ENCODE measurements around the gene SMPX. TPM values are rescaled to one million over a fixed set of nuclear protein-coding genes. Genes with fewer than 3 reads are reported as not detected.
"Not testable (repeated sequence)": the region's sequence is repeated elsewhere in the genome, so short reads cannot be mapped to it uniquely, and the experiment has no call there.

SMPX gene
- total RNA-seq: not detected in 2 replicates

DNA sequence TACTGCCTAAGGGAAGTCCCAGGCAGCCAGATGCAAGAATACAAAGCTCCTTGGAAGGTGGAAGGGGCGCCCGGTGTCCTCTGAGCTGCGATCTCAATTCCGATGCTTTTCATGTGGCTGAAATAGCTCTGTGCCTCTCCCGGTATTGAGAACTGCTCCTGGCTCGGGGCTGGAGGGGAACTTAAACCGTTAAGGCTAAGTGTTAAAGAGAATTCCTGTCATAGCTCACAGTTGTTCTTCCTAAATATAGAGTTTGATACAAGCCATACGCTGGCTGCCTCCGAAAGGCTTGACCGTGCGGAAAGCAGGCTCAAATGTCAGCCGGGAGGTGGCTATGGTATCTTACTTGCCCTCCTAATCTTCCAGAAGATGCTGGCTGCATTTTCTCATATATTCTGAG is at the start of gene SMPX:
Gene SMPX (minus strand): TSS at position 157 of the 400 bp plus-strand sequence. CDS start 3,826 bp downstream, outside the sequence.
- DNase-seq (ENCODE audit: extremely low read depth, low read depth, low spot score): no peak

DNA sequence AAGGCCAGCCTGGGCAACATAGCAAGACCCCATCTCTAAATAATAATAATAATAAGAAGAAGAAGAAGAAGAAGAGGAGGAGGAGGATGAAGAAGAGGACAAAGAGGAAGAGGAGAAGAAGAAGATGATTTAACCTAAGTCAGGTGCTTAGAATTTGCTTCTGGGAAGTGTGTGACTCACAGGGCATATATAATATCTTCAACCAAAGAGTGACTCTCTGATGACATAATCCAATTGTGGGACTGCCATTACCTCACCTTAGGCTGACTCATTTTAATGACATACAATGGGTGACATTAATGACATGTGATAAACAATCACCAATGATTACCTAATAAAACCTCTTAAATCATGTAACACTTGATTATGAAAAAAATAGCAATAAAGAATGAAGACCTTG is 48.8 kb upstream of the SMPX start:
- no peak for DNase-seq (ENCODE audit: extremely low read depth, low read depth, low spot score)

DNA sequence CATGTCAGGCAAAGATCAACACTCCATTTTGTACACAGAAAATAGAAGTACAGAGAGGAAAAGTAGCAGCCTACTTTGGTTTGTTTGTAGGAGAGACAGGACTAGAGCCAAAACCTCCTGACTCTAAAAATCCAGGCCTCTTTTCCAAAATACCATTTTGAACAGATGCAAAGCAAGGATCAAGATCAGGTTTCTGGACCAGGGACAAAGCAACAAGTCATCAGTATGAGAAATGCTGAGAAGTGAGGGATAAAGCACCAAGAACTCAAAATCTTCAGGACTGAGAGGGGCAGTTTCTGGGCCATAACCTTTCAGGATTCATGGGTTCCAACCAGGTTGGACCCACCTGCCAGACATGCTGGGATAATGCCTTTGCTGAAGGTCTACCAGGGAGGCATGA is 44.9 kb upstream of the SMPX start:
- no peak for DNase-seq (ENCODE audit: extremely low read depth, low read depth, low spot score)

DNA sequence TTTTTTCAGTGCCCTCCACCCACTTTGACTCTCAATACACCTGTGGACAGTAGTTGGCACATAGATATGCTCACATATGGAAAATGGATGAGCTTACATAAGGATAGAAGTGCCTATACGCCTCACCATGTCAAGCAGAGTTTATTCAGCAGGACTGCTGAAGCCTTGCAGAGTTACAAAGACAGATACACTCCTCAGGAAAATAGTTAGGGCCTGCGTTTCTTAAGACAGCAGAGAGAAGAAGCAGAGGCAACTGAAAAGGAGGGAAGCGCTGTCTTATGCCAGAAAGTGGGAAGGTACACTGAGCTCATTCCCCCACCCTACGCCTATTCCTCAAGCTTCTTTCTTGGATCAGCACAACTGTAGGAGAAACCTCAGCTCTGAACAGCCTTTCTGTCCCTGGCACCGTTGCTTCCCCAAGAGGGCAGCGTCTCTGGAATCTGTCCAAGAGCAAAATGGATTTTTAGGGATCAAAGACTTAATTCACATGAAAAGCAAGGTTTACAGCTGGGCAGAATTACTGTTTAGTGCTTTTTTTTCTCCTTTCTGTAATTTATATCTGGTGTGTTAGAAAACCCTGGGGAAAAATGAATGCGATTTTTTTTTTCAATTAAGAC is 44.2 kb upstream of the SMPX start:
- no peak for DNase-seq (ENCODE audit: extremely low read depth, low read depth, low spot score)

DNA sequence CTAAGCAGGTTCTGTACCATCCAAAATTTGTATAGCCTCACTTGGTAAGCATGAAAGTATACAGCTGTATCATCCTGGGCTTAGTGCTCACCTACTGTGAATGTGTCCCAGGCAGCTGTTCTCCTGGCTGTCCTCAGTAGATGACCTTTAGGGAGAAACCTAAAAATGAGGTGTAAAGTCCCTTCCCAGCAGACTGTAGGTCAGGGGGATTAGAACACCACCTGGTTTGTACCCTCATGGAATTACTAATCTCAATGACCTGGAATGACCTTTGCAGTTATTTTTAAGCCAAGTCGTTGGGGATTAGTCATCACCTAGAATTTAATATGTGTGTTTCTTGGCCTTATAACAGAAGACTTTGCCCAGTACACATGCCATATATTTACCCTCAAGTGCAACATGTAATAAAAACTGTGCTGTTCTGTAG is 42.4 kb upstream of the SMPX start:
- no peak for DNase-seq (ENCODE audit: extremely low read depth, low read depth, low spot score)

DNA sequence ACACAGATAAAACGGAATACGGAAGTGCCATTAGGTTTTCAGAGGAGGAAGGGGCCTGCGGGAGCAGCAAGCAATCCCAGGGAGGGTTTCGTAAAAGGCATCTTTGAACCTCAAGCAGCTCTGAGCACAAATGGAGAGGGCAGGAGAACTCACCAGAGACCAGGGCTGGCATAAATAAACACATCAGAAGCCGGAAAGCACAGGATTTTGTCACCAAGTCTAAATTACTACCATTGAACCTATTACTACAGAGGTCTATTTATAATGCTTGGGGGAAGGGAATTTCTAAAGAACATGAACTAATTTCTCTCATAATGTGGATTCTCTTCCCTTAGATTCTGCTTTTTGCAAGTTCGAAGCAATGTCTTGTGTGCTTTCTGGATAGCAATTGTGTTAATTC is 41.9 kb upstream of the SMPX start:
- DNase-seq (ENCODE audit: extremely low read depth, low read depth, low spot score): no peak

DNA sequence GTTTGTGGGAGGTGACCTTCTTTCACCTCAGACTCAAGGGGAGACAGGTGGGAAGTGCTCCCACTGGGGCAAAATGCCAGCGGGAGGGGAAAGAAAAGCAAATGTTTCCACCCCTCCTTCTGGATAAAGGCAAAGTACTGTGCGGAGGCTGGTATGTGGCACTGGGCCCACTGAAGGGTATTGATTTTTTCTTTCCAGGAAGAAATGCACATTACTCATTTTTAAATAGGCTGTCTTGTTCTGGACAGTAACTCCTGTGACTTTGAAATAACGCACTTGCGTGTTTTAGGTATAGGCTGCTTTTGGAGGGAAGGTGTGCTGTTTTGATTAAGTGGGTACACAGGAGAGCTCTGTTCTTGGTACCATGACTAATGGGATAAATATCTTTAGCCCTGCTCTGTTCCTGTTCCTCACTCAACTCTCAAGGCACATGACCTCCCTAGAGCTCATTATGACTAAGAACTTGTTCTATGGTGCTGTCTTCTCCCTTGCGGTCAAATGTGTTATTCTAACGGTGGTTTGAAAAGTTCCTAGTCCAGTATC is 40.8 kb upstream of the SMPX start:
- DNase-seq (ENCODE audit: extremely low read depth, low read depth, low spot score): no peak

DNA sequence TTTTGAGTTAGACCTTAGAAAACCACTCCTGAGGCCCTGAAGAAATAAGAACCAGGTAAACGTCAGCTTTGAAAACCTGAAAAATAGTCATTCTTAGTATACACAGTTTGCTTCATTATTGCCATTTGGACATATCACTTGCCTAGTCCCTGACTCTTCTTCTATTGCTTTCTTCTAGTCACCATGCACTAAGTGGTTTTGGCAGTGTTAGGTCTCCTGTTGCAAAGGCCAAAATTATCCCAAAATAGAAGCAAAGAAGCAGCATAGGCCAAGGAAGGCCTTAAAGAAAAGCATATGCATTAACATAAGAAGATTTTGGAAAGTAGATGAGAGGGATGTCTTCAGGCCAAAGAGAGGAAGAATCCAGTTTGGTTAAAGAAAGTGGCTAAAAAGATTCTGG is 24.1 kb upstream of the SMPX start:
- DNase-seq (ENCODE audit: extremely low read depth, low read depth, low spot score): no peak

DNA sequence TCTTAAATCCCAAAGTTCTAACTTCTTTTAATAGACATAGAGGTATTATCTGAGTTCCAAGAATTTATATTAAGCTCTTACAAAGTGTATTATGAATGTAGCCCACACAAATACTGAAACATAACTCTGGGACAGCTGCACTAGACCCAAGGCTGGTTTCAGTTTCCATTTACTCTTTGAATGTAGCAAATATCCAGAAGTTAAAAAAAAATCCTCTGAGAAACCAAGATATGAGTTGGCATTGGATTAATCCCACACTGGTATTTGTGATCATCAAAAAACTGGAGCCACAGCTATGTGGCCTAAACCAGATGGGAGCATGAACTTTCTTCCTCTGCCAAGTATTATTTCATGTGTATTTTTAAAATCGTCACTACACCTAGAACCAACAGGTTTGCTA is 23.6 kb upstream of the SMPX start:
- DNase-seq (ENCODE audit: extremely low read depth, low read depth, low spot score): no peak

DNA sequence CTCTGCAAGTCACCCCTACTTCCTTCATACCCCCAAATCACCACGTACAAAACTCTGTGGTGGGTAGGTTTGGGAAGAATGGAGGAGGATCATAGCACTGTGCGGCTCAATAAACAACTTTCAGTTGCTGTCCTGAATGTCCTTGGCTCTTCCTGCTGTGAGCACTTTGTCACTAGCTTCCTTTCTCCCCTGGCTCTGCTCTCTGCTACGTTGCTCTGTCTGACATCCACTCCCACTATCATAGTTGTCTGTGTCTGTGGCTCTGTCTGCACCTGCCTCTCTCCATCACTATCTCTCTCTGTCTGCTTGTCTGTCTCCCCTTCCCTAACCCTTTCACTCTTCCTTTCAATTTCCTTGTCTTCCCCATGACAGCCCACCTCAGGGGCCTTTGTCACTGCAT is 21.2 kb upstream of the SMPX start:
- DNase-seq (ENCODE audit: extremely low read depth, low read depth, low spot score): no peak

DNA sequence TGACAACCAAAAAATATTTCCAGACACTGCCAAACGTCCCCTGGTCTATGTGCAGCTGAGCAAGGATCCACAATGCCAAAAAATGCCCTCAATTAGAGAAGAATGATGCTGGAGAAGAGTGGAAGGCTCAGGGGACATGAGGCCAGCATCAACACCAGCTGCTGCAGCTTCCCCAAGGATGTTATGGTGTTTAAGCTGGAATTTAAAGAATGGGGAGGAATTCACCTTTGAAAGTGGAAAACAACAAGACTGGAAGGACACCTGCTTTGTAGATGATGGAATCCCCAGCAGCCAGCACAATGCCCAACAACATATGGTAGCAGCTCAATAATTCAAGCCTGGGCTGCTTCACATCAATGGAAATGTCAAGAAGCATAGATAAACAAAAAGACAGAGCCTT is 20.3 kb upstream of the SMPX start:
- no peak for DNase-seq (ENCODE audit: extremely low read depth, low read depth, low spot score)

DNA sequence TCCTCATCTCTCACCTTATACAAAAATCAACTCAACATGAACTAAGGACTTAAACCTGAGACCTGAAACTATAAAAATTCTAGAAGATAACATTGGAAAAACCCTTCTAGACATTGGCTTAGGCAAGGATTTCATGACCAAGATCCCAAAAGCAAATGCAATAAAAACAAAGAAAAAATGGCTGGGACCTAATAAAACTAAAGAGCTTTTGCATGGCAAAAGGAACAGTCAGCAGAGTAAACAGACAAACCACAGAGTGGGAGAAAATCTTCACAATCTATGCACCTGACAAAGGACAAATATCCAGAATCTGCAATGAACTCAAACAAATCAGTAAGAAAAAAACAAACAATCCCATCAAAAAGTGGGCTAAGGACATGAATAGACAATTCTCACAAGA is 17.2 kb upstream of the SMPX start:
- not testable (repeated sequence) for DNase-seq (ENCODE audit: extremely low read depth, low read depth, low spot score)

DNA sequence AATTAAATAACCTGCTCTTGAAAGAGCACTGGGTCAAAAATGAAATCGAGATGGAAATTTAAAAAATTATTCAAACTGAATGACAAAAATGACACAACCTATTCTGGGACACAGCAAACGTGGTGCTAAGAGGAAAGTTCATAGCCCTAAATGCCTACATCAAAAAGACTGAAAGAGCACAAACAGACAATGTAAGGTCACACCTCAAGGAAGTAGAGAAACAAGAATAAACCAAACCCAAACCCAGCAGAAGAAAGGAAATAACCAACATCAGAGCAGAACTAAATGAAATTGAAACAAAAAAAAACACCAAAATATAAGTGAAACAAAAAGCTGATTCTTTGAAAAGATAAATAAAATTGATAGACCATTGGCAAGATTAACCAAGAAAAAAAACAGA is 15.1 kb upstream of the SMPX start:
- DNase-seq (ENCODE audit: extremely low read depth, low read depth, low spot score): not testable (repeated sequence)

DNA sequence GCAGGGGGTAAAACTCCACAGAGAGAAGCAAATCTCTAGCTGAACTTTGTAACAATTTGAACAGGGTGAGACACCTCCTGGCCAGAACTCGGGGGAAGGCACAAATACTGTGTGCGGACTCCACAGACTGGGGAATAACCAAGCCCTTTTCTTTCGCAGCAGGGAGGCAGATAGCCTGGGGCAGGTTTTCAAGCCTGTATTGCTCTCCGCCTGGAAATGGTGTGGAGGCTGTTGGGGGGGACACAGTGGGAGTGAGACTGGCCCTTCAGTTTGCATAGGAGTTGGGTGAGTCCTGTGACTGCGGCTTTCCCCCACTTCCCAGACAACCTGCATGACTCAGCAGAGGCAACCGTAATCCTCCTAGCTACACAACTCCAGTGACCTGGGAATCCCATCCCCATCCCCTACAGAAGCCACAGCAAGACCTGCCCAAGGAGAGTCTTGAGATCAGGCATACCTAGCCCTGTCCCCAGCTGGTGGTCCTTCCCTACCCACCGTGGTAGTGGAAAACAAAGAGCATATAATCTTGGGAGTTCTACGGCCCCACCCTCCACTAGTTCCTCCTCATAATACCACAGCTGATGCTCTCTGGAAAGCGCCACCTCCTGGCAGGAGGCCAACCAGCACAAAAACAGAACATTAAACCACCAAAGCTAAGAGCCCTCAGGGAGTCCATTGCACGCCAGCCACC is 12.9 kb upstream of the SMPX start:
- DNase-seq (ENCODE audit: extremely low read depth, low read depth, low spot score): no peak

DNA sequence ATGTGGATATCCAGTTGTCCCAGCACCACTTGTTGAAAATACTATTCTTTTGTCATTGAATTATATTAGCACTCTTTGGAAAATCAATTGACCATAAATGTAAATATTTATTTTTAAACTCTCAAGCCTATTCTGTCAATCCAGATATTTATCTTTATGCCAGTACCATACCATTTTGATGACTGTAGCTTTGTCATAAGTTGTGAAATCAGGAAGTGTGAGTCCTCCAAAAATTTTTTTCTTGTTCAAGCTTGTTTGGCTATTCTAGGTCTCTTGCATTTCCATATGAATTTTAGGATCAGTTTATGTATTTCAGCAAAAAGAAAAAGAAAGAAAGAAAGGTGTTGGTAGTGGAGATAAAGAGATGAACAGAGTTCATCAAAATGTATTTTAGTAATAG is 8.2 kb upstream of the SMPX start:
- DNase-seq (ENCODE audit: extremely low read depth, low read depth, low spot score): no peak

DNA sequence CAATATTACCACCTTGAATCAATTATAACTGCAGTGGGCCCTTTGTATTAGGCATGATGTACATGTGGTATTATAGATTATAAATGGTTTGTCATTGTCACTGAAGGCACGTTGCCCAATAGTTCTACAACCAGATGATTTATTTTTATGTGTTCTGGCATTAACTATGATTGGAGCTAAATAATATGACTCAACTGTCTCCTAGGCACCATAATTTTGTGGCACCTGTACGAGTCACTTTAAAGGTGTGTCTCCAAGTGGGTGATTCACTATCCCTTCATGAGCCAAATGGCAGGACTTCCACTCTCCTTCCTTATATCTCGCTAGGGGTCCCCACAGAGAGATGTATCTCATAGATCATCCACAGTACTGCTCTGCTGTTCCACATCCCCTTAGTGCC is 6.1 kb upstream of the SMPX start:
- DNase-seq (ENCODE audit: extremely low read depth, low read depth, low spot score): no peak

DNA sequence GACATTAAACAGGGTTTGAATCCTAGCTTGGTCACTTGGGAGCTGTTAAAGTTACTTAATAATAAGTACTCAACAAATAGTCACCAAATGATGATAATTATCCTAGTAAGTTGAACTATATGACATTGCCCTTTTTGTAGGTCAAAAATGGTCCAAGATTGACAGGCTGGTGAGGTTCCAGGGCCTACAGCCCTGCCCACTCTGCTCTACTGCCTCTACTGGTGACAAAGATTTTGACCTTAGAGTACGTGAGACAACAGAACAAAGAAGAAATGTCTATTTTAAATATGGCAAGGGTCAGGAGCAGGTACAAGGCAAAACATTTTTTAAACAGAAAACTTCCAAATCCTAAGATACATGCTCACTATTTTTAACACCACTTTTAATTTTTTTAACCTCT is 572 bp upstream of the SMPX start:
- no peak for DNase-seq (ENCODE audit: extremely low read depth, low read depth, low spot score)

DNA sequence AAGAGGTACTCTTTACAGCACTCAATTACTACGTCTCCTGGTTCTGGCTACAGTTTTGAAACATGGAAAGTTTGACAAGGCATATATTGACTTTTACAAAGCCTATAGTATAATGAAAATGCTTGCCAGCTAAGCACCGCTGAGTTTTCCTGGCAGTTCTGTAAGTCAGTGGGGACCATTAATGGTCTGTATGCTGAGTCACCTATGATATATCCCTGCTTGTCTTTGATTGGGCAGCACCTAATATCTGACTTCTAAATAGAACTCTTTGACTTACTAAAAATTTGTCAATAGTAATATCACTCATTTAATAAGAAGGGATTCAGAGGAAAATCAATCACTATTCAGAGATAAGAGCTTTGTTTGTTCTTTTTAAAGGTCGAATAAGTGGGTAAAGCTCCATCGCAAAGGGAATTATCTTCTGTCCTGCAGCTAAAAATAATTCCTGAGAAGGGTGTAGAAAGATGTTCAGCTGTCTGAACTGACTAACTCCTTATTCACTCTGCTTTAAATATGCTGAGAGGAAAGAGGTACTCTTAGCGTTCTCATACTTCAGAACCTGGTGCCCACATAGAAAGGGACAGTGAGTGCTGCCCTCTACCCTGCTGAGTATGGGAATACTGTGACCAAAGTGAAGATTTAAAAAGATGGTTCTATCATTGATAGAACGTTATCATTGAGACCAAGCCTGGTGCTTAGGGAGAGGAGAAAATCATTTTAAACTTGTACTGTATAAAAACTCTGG is 959 bp downstream of the SMPX start:
- DNase-seq (ENCODE audit: extremely low read depth, low read depth, low spot score): no peak

DNA sequence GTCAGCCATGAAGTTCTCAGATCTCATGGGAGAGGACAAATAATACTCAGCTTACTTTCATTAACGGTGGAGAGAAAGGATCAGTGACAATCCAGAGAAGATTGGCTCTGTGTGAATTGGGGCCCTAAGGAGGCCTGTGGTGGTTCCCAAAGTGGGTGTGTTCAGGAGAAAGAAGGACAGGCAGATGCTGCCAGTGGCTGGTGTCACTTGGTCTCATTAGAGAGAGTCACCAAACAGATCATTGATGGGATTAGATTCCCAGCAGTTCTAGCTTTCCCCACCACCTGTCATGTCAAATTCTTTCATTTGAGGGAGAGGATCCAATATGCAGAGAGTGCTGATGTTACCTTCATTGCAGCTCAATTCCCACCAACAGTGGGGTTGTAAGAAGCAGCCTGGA is 8.0 kb downstream of the SMPX start:
- no peak for DNase-seq (ENCODE audit: extremely low read depth, low read depth, low spot score)

DNA sequence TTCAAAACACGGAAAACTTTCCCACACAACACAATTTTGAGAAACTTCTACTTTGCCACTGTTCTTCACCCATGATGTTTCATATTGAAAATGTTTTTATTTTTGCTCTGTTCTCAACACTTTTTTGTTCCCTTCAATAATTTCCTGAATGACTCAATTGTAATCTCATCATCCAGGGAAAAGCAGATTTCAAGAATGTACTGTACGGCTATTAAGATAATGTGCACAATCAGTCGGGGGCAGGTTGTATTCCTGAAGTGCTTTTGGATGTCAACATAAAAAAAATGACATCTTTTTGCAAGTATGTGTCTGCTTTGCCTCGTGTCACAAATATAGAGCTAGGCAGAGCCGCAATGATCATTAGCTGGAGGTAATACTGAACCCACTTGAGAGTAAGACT is 9.7 kb downstream of the SMPX start:
- DNase-seq (ENCODE audit: extremely low read depth, low read depth, low spot score): no peak

DNA sequence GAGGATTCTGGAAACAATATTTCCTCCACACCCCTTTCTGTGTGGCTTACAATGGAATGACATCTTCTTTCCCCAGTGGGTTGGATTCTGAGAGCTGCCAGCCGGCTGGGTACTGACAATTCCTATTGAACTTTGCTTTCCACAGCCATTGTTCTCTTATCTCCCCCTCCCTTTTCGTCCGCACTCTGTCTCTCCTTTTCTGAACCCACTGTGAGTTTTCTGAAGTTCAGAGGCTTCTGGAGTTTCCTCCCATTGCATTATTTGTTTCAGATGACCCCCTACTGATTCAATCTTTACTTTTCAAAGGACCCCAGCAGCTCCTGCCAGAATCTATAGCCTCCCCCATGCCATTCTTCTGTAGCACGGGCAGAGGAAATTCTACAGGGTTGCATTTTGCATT is 10.4 kb downstream of the SMPX start:
- no peak for DNase-seq (ENCODE audit: extremely low read depth, low read depth, low spot score)

DNA sequence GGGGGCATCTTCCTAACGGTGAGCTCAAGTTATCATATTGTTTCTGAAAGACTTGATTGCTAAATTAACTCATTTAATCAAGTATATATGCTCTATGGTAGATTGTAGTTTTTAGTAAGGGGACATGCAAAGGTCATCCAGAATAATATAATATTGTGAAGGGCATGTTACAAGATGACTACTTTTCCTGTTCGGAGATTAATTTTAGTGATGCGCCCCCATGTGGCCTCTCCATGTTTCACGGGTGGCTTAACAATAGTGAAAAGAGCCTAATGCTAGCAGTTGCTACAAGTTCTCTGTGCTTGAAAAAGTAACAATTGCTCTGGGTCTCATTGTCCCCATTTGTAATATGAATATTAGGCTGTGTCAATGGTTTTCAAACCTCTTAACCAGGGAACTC is 12.2 kb downstream of the SMPX start:
- DNase-seq (ENCODE audit: extremely low read depth, low read depth, low spot score): no peak
